GM19193 (cell line): Measurements from ENCODE around the gene VPS35L.

Experiments used
- POLR2A ChIP-seq: IDR thresholded peaks from 4 replicates; pipeline ENCODE4 v1.6.1; 2011; ENCODE audit not compliant: insufficient read depth, insufficient read length; ENCODE audit errors: extremely low read depth

Gene VPS35L

DNA sequence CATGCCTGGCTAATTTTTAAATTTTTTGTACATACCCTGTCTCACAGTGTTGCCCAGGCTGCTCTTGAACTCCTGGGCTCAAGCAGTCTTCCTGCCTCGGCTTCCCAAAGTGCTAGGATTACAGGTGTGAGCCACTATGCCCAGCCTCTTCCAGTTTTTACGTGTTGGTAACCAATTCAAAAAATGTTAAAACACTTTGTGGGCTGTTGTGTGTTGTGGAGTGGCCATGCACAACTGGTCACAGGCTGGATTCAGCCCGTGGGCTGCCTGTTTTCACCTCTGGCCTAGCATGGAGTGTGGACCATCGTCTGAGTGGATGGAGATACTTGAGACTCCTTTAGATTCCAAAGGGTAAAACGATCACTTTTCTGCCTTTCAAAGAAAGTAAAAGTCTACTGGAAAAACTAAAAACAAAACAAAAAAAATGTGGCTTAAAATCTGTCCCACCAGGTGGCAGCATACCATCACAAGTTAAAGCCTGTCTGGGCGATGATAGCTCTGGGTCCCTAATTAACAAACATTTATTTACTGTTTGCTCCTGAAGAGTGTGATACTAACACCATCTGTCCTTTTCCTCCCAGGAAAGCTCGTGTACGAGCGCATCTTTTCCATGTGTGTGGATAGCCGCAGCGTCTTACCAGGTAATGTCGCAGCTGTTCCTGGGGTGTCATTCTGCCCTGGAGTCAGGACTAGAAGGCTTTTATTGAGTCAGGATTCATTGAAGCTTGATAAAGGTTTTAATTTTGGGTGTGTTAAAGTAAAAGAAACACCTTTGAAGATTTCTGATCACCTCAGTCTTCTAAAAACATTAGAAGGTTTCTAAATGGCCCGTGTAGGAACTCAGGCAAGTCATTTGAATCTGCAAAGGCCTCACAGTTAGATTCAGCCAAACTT lies 45.8 kb downstream of the VPS35L start:
- TF ChIP-seq POLR2A, result no peak

DNA sequence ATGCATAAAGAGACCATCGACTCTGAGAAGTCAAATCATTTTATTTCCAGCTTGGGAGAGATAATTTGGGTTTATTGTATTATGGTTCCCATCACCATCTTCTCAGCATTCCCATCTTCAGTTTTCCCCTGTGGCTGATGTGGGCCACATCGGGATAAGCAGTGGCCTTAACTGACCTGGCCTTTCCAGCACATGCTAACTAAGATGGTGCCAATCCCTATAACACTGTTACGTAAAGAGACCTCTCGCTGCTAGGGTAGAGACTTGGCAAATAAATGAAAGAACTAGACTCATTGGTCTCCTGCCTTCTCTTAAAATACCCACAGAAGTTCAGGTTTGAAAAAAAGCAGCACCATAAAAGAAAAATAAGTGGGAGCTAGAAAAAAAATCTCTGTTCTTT lies 49.4 kb downstream of the VPS35L start:
- TF ChIP-seq POLR2A, result no peak

DNA sequence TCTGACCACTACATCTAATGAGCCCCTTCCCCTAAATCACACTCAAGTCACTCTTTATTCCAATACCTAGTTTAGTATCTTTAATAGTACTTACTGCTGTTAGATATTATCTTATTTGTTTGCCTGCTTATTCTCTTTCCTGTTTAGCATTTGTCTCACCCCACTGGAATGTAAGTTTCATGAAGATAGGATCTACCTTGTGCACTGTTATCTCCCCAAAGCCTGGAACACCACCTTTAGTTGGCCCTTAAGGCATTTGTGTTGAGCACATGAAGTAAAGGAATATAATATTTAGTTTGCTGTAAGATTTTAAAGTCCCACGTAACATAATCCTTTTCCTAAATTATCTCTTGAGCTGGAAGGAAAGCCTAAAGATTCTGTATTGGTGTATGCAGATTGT lies 50.2 kb downstream of the VPS35L start:
- no peak for TF ChIP-seq POLR2A

DNA sequence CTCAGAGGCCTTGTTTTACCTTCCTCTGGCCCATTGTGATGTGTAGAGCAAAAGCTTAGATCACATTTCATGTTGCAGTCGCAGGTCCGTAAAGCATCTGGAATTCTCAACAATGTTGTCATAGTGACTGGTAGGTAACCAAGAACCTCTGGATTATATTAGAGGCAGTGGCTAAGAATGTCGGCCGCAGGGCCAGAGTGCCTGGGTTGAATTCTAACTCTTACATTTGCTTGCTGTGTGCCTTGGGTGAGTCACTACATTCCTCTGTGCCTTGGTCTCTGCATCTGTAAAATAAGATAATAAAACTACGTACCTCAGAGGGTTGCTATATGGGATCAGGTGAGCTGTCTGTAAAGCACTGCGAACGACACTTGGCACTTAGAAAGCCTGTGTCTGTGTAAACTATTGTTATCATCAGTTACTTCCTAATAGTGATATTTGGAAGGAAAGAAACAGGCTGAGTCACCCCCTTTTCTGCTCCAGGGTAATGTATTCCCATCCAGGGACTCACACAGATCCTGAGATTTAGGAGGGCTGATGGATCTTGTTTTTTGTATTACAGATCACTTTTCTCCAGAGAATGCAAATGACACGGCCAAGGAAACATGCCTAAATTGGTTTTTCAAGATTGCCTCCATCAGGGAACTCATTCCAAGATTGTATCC lies 52.2 kb downstream of the VPS35L start:
- TF ChIP-seq POLR2A, result no peak

DNA sequence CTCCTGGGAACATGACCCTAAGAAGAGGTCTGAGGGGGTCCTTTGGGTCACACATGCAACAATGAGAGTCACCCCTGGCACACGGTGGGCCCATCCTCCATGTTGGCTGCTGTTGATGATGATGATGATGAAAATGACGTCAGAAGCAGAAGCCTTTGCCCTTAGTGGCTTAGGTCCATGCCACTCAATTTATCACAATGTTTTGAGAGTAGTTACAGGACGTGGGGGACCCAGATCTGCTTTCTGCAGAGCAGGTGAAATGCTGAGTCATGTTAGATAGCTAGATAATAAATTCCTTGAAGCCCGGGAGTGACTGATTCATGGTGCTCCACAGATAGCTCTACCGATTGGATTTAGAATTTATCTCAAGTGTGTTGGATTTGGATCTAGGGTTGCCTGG lies 53.9 kb downstream of the VPS35L start:
- no peak for TF ChIP-seq POLR2A

DNA sequence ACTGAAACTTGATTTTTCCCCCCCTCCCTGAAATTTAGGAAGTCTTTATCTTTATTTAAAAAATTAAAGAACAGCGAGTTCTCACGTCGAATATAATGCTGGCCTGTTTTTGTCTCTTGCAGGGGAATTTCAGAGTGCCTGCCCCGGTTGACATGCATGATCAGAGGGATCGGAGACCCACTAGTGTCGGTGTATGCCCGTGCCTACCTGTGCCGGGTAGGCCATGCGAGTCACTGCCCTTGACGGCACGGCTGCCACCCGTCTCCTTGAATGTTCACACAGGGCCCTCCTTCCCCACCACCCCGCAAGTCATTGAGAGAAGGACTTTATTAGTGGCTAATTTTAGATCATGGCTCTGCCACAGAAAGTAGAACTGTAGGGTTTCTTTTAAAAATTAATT lies 54.7 kb downstream of the VPS35L start:
- TF ChIP-seq POLR2A, result no peak

DNA sequence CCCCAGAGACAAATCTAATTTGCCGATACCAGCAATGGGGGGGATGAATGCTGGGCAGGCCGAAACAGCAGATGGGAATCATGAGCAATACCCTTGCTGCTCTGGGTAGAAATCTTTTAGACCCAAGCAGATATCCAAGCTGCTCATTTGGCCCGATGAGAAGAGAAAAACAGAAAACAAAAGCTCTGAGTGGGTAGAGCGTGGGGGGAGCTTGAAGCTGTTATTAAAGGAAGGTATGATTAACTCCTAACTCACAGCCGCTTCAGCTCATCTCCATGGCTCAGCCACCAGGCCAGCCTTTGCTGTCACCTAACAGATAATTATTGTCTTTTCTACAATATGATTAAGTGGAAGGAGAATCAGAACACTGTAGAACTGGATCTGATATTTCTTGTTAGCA lies 58.3 kb downstream of the VPS35L start:
- no peak for TF ChIP-seq POLR2A

DNA sequence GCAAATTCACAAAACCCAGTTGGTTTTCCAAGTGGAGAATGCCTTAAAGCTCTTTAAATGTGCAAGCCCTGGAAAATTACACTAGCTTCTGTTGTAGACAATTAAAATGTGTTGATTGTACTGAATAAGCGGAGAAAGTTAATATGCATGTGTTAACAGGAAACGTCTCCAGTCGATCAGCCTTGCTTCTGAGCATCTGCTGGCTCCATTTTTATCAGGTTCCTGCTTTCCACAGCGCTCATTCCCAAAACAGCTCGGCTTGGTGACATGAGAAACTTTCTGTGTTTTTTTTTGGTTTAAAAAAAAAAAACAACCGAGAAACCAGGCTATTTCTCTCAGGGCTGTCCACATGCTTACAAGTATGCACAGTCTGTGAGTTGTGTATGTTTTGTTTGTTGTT lies 60.7 kb downstream of the VPS35L start:
- TF ChIP-seq POLR2A, result no peak

DNA sequence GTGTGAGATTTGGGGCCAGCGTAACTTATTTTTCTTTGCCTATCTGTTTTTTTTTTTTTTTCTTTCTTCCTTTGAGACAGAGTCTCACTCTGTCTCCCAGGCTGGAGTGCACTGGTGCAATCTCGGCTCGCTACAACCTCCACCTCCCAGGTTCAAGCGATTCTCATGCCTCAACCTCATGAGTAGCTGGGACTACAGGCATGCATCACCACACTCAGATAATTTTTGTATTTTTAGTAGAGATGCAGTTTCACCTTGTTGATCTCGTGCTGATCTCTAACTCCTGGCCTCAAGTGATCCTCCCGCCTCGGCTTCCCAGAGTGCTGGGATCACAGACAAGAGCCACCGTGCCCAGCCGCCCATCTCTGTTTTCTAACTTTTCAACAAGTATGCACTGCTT lies 63.4 kb downstream of the VPS35L start:
- TF ChIP-seq POLR2A, result no peak

DNA sequence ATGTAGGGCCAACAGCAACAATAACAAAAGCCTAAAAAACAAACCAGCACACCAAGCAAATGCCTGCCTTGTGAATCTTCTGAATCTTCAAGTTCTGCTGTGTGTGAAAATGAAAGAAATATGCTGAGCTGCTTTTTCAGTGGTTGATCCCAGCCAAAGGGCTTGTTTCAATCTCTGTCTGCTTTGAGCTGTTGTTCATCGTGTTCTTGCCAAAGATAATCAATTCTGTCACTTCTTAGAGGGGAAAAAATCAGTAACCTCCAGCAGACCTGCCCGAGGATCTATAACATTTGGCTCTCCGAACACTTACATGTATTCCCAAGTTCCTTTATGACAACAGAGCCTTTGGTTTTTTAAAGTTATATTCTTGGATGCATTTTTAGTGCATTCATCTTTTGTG lies 65.9 kb downstream of the VPS35L start:
- TF ChIP-seq POLR2A, result no peak

DNA sequence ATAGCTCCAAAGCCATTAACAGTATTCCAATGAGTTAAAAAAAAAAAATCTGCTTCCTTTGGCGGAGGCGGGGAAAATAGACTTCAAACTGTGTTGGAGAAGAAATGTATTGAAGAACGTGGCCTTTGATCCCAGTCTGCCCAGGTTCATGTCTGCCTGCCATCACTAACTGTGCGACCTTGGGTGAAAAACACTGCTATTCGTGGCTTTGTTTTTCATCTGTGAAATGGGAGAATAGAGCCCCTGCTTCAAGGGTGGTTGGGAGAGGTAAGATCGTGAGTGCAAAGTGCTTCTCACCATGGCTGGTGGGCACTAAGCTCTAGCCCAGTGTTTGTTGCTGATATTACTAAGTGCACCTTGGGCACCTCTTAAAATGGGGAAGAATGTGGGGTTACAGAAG lies 69.5 kb downstream of the VPS35L start:
- no peak for TF ChIP-seq POLR2A

DNA sequence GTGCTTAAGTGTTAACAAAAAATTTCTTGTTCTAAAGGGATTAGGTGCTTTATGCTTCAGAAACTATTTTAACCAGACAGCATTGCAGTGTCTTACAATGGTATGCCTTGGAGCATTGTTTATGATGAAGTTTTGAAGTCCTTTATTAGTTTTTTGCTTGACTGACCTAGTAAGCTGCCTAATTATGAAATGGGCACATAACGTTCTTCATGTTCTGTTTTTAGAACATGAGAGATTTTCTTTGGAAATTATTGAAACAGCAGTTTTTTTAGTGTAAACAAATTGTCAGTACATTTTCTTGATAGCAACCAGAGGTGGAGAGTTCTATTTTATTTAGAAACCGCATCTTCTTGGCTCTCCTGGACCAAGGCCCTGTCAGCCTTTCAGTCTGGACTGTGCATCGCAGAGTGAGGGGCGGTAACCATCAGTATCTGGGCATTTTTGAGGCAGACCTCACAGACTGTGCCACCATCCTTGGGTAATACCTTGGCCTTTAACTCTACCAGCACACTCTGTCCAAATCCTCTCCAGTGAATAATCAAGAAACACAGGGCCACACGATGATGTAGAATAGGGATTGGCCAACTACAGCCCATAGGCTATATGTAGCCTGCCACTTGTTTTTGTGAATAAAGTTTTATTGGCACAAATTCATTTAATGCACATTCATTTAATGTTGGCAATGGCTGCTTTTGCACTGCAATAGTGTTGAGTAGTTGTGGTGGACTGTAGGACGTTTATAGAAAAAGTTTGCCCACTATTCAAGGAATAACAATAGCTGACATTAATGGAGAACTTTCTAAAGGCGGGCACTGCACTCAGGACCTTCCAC lies 81.1 kb downstream of the VPS35L start:
- no peak for TF ChIP-seq POLR2A

DNA sequence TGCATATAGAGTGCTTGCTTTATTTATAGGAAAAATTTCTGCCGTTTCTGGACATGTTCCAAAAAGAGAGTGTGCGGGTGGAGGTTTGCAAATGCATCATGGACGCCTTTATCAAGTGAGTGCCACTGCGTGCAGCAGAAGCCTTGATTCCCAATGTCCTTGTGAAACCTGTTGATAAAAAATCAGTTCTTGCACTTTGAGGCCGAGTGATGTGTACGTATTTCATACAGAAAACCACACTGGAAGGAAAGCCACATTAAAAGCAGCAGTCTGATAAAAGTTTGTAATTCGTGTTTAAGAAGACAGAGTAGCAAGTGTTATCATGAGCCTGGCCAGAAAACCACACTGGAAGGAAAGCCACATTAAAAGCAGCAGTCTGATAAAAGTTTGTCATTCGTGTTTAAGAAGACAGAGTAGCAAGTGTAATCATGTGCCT lies 84.5 kb downstream of the VPS35L start:
- TF ChIP-seq POLR2A, result no peak

DNA sequence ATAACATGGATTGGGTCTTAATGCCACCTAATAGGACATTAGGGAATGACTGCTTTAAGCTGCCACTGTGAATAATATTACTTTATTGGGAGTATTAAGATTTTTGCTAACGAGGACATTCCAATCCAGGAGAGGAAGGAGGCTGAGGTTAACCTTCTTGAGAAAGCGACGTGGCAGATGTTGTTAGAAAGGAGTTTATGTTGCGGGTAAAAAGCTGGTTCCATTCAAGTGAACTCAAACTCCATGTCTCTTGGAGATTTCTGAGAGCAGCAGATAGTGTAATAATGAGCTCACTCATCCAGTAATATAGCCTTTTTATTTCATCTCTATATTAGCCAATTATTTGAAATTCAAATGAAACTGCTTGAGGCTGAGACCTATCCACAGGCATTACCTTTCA lies 87.0 kb downstream of the VPS35L start:
- TF ChIP-seq POLR2A, result no peak

DNA sequence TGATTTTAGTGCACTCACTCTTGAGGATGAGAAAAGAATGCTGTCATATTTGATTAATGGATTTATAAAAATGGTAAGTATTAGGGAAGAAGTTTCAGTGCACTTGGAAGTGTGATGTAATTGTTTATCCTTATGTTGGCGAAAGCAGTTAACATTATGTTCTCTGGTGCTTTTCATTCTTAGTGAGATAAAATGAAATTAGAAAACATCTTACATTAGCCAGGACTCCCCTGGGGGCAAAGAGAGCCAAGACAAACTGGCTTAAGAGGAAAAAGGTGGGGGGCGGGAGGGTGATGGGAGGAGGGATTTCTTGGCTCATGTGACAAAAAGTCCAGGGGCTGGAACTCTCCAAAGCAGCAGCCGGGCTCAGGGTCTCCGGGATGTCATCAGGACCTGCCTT lies 89.4 kb downstream of the VPS35L start:
- no peak for TF ChIP-seq POLR2A

DNA sequence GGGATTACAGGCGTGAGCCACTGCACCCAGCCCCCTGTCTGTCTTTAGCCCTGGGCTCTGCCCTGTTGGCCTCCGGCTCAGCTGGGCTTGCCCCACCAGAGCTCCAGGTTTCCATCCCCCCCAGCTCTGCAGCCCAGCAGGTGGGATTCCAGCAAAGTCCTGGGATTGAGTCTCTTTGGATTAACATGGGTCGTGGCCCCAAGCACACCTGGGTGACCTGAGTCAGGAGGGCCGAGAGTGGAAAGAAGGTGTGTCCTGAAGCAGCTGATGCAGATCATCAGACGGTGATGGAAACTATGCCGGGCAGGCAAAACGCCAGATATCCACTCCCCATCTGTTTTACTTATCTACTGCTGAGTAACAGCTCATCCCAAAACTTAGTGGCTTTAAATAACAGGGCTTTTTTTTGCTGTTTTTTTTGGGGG lies 90.1 kb downstream of the VPS35L start:
- no peak for TF ChIP-seq POLR2A

DNA sequence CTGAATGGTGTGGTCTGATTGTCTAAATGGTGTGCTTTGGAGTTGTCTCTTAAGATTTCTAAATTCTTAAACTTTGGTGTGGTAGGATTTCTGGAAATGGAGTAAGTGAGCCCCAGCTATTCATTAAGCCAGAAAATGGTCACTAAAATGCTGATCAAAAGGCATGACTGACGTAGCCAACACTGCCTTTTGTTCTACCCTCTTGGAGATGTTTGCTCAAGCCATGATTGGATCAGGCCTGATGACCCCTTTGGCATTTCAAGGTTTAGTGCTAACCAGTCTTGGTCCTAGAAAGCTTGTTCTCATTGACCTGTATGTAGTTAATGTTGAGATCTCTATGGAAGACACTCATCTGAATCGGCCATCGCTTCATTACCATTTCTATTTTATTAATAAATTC lies 94.5 kb downstream of the VPS35L start:
- no peak for TF ChIP-seq POLR2A
